HG03139 (cell line): ENCODE results near the gene SLC43A3.
"Not testable (repeated sequence)": the region's sequence is repeated elsewhere in the genome, so short reads cannot be mapped to it uniquely, and the experiment has no call there.

Source experiments
- ATAC-seq: cut with Tn5 transposase; IDR thresholded peaks from one replicate; pipeline ENCODE4 v1.9.1; 2021; ENCODE audit not compliant: unreplicated experiment

The SLC43A3 gene

DNA sequence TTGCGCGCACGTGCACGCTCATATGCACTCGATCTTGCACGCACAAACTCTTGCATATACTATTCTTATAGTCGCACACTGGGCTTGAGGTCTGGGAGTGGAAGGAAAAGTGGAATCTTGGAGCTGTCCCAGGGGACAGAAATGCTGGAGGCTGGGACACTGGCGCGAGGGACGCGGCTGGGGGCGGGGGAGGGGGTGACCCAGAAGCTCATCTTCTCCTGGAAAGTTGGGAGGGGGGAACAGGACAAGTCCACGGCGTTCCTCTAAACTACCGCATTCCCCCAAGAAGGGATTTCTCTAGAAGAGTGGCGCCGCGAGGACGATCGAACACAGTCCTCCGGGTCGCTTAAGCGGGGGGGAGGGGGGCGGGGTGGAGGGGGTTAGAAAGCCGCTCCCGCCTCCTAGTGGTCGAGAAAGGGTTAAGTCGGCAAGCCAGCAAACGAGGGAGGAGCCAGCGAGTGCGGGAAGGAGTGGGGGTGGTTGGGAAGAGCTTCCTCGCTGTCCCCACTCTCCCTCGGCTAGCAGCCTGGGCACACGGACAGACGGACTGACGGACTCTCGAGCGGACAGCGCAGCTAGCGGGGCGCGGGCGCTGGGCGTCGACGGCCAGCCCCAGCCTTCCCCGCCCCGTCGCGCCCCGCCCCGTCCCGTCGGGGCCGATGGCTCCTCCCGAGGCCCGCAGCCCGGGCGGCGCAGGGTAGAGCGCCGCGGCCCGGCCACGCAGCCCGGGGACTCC lies 33.3 kb upstream of the SLC43A3 start, which contains the start of gene RTN4RL2:
RTN4RL2 (plus strand) TSS at position 507 of the 736 bp plus-strand sequence. CDS start 338 bp downstream, outside the sequence.
- ATAC-seq = no peak

DNA sequence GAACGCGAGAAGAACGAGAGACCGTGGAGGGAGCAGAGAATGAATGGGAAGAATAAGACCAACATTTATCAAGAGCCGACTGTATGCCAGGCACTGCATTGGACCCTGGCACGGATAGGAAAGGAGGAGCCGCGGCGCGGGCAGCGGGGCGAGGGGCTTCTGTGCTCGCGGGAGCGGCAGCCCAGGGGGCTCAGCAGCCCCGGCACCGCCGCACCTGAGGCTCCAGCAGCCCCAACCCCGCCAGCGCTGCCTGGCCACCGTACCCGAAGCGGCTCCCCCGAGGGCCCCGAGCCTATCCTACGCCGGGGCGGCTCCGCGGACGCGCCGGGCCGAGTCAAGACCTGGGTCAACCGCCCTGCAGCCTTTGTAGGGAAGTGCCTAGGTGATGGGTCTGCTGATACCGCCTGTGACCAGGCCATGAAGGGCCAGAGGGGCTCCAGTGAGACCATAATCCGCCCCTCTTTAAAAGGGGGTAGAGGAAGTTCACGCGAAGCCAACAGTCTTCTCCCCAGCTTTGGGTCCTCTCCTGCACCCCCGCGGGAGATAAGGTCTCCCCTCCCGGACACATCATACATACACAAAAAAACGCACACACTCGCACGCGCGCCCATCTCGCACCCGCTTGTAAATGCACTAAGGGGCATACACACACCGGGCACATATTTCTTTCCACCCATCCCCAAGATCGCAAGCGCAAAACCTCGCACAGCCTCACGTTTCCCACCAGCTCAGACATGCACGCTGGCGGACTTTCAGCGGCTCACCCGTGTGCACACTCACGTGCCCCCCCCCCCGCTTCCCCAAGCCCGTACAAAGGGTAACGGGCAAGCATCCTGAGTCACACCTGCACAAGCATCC lies 32.5 kb upstream of the SLC43A3 start:
- no peak for ATAC-seq

DNA sequence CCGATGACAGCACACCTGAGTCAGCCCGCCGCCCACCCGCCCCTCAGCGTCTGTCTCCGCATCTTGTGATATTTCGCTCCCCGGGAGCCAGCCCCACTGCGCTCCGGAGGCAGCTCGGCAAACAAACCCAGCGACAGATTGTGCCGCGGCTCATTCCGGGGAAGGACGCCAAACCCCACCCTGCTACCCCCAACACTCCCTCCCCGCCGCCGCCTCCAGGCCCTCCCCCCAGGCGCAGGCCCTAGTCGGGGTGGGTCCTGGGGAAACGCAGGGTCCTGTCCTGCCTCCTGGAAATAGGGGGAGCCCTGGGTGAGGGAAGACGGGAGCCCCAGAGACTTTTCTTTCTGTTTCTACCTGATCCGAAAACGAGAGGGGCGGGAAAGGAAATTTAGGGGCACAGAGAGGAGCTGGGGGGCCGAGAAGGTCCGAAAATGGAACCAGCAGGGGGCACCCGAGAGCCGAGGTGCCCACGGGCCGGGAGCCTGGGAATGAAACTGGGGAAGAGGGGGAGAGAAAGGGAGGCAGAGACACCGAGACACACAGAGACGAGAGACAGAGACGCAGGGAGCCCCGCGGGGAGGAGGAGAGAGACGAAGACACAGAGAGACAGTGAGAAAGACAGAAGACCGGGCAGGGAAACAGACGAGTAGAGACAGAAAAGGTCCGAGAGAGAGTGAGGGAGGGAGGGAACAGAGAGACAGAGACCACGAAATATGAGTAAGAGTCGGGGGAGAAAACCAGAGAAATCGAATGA lies 31.7 kb upstream of the SLC43A3 start:
- ATAC-seq = no peak

DNA sequence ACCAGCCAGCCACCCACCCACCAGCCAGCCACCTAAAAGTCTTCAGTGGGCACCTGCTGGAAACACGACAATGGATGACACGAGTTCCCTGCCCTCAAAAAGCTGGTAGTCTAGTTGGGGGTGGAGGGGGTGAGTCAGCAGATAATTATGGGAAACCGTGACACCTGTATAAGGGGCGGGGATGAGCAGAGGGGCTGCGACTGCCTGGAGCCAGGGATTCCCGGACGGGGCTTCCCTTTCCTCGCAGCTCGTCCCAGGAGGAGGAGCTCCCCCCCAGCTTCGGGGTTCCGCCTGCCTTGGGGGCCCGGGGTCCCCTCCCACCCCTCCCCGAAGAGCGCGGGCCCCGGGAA lies 31.1 kb upstream of the SLC43A3 start:
- ATAC-seq = no peak

DNA sequence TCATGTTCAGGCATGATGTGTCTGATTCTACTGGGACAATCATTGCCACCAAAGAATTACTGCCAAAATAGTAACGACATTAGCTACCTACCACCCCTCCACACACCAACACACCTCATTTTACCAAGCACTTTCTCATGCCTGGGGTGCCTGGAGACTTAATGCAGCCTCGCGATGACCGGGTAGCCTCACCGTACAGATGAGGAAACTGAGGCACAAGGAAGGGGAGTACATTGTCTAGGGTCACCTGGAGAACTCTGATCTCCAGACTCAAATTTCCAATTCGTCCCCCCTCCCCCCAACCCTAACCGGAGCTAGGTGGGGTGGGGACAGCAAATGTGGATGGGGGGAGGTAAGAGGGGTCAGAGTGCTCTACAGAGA lies 30.7 kb upstream of the SLC43A3 start:
- ATAC-seq = no peak

DNA sequence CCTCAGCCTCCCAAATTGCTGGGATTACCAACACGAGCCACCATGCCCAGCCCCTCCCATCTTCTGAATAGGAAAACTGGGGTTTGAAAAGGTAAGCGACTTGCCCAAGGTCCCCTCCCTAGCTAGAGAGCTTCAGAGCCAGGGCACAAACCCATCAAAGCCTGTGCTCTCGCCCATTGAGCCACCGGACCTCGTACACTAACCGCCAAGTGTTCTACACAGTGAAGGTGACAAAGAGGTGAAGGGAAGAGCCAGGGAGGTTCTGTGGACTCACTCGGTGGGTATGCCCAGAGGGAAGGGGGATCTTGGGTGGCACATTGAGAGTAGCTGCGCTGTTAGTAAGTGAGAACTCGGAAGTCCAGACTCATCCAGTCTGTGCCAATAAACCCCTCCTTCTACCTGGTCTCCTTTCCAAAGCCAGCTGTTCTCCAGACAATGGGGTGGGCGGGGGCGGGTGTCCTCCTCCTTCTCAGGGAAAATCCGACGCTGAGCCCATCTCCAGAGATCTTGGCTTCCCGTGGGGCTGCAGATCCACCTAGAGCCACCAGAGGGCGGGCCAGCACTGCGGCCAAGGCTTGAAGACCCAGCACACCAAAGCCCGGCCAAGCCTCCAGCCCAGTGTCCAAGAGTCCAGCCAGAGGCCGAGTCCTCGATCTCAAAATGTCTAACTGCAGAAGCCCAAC lies 30.2 kb upstream of the SLC43A3 start:
- no peak for ATAC-seq

DNA sequence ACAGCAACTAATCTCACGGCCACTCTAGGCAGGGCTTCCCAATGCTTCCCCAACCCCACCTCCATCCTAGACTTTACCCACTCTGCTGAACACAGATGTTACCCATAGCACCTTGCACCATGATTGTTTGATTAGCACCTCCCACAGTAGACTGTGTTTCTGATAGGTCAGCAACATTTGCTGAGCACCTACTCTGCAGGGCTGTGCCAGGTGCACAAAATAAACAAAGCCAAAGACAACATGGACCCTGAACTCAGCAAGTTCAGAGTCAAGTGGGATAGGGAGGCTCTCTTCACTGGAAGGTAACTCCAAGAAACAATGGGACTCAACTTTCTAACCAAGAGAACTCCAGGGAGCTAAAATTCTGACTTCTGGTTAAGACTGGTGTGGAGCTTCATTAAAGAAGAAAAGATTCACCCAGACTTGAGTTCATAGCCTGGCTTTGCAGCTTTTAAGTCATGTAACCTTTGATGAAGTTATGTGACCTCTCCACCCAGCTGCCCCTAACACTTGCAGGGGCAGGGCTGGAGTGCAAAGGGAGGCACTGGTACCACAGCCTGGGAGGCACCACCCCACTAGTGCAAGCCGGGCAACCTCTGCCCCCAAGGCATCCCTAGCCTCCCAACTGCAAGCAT lies 26.7 kb upstream of the SLC43A3 start:
- ATAC-seq = no peak

DNA sequence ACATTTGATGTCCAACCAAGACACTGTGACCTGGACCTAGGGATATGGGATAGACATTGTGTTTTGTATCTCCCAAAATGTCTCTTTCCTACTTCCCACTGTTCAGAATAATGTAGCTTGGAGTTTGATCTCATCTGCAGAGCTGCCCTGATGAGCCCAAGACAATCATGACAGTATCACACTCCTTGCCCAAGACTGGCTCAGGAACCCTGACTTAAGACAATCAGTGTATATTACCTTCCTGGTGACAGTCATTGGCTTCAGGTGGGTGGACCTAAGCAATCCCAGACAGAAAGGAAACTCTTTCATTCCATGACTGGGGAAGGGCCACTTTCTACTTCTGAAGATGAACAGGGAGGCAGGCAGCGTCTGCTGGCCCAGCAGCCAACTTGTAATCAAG lies 19.1 kb upstream of the SLC43A3 start:
- ATAC-seq = no peak

DNA sequence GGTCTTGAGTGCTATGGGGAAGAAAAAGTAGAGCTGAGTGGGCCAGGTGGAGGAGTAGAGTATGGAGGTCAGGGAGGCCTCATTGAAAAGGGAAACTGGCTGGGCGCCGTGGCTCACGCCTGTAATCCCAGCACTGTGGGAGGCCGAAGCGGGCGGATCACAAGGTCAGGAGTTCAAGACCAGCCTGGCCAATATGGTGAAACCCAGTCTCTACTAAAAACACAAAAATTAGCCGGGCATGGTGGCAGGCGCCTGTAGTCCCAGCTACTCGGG lies 18.1 kb upstream of the SLC43A3 start:
- ATAC-seq = not testable (repeated sequence)

DNA sequence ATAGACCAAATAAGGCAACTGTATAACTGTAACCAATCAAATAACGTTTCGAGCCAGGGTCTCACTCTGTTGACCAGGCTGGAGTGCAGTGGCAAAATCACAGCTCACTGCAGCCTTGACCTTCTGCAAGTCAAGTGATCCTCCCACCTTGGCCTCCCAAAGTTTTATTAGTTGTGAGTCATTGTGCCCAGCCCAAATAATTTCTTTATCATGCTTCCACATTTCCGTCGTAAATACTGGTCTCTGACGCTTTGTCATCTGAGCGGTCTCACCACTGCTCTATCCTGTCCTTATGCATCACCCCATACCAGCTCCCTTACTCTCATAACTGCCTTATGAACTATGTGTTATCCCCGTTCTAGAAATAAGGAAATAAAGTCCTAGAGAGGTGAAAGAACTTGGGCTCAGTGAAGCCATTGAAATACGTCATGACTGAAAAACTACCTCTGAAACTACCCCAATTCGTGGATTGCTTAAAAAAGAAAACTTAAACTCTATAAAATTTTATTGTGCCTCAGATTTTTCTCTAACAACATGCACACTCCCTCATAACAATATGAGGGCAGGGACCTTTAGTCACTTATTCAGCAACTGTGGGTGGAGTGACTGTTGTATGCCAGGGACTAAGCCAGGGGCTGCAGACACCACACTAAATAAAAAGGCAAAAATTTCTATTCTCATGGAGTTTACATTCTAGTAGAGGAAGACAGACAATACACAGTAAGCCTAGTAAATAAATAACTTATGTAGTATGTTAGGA lies 17.6 kb upstream of the SLC43A3 start:
- no peak for ATAC-seq

DNA sequence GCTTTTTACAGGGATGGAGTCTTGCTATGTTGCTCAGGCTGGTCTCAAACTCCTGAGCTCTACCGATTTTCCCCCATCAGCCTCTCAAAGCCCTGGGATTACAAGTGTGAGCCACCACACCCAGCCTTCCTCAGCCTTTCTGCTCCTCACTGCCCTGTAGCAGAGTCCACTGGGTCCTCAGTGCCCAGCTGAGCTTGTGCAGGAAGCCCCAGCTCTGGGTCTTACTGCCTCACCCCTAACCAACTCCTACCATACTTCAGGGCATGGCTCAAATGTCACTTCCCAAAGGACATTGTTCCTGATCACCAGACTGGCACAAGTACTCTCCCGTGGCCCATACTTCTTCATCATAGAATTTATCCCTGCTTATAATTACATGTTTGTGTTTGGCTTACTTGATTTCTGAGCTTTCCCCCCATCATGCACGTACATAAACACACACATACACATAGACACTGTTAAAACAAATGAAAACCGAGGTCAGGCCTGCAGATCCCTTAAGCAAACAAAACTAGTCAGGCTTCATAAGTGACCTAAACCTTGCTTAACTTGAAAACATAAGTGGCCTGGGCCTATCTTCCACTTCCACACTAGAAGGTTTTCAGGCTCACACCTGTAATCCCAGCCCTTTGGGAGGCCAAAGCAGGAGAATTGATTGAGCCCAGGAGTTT lies 14.0 kb upstream of the SLC43A3 start:
- ATAC-seq = no peak

DNA sequence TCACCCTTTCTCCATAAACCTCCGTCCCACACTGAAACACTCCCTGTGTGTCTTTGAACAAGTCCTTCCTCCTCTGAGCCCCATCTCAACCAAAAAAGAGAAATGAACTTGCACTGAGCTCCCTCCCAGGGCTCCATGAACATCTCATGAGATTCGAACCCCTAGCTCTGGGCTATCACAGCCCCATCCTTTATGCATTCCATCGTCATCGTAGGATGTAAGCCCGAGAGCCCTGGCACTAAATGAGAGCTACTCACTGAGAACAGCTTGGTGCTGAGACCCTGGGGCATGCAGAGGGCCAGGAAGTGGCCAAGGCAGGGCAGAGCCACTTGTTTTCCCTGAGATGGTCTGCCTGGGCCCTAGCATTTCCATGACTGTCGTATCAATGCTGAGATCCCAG lies 12.9 kb upstream of the SLC43A3 start:
- ATAC-seq = no peak

DNA sequence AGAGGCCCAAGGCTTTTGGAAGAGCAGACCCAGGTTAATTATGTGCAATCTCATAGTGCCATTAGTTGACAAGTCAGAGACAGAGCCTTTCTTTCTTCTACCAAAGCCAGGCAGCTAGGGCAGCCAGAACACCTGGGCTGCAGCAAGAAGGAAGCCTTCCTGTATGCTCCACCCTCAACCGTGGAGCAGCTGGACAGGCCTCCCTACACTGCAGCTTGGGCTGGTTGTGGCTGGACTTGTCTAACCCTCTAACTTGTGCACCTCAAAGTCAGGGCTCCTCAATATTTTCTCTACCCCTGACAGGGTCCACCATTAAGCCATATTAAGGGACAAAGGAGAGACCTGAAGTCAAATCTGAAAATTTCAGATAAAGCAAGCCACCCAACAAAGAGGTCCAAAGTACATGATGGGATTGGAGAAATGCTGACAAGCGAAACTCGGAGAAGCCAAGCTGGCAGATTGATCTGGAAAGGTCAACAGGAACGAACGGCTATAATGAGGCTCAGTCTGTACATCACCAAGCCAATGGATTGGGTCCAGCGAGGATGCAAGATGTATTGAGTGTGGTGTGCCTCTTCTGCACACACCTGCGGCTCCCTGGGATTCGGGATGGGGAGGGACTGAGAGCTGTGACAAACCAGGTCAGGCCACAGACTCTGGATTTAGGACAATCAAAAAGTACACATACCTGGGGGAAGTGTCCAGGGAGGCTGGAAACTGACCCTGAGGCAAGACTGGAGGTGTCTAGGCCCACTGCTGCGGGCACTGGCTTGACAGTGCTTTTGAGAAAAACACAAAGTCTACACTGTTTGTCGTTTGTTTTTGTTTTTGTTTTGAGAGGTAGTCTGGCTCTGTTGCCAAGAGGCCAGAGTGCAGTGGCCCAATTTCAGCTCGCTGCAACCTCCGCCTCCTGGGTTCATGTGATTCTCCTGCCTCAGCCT lies 11.7 kb upstream of the SLC43A3 start:
- ATAC-seq = no peak

DNA sequence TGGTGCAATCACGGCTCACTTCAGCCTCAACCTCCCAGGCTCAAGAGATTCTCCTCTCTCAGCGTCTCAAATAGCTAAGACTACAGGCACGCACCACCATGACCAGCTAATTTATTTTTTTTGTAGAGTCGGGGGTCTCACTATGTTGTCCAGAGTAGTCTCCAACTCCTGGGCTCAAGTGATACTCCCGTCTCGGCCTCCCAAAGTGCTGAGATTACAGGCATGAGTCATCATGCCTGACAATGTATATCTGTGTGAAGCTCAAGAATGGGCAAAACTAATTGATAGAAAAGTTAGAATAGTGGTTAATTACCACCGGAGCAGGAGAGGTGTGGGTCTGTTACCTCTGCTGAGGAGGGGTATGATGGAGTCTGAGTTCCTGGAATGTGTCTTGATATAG lies 9.1 kb upstream of the SLC43A3 start:
- ATAC-seq = no peak

DNA sequence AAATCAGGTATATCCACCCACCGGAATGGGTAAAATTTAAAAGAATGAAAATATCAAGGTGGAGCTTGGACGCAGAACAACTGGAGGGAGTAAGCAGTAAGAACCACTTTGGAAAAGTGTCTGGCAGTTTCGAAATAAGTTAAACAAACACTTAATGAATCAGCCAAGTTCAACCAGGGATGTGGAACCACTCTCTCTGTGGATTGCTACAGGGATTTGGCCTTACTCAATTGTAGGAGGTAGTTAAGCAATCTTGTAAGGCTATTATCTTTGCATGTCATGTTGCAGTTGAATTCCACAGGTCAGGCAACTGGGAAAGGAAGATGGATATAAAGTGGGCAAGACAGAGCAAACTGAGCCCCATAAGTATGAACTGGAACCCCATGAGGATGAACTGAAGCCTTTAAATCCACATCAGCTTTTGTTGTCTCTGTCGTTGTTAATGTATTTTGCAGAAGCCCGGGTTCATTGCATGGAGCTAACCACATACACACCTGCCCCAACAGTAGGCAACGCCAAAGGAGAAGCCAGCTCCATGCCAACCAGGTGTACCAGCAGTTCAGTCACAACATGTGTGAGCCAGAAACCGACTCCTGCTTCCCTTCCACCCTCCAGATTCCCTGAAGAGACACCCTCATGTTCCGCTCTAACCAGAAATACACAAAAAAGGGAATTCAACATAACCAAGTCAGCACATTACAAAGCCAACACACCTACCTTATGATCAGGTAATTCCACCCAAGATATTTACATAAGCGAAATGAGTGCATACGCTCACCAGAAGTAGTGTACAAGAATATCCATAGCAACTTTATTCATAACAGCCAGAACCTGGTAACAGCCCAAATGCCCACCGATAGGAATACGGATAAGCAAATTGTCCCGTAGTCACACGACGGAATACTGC lies 8.0 kb upstream of the SLC43A3 start:
- ATAC-seq = no peak

DNA sequence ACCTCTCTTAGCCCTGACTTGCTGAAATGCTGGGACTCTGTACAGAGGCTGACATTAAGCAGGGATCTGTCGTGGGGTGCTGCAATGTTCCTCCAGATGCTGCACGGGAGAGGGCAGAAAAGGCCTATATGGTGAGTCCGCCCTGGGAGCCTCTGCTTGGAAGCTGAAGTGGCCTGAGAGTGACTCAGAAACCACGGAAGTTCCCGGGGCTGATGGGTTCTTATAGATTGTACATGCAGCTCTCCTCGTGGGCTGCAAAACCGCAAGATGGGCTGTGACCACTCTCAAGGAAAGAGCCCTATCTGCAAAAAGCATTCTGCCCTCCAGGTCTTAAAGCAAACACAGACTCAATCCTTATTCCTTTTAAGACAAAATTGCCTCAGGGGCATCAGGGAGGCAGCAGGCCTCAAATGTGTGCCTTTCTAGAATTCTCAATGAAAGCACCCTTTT lies 5.8 kb upstream of the SLC43A3 start:
- no peak for ATAC-seq

DNA sequence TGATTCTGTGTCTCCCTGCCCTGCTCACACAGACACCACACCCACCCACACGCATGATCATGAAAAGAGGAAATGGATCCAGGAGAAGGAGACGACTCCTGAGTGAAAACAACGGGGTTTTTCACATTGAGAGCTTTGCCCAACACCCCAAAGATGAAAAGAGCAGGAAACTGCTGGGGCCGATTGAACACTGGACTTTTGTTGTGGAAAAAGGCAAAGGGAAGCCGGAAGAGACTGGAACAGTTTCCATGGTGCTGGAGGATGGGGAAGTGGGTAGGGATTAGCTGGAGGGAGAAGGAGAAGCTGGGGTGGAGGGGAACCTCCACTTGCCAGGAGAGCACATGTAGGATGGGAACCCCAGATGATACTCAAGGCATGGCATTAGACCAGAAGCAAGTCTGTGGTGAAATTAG lies 5.2 kb upstream of the SLC43A3 start:
- no peak for ATAC-seq
